GM12874 (cell line): ENCODE results near the gene TEKT2.

Source experiments
- TF ChIP-seq, protein P1 (sequence below): IDR thresholded peaks from 2 replicates; pipeline ENCODE4 v1.5.1; 2011; ENCODE audit warnings: low read depth, mild to moderate bottlenecking, control low read depth, low read length, moderate library complexity; ENCODE audit not compliant: insufficient read depth

Gene TEKT2

GRCh38 chr1:36125129-36125991 is 41.5 kb downstream of the TEKT2 start, which contains the start of gene COL8A2:
TSS of gene COL8A2 (minus strand) at chr1:36125222. CDS start at chr1:36100242, 24,980 bp downstream.
- TF ChIP-seq, protein P1, sequence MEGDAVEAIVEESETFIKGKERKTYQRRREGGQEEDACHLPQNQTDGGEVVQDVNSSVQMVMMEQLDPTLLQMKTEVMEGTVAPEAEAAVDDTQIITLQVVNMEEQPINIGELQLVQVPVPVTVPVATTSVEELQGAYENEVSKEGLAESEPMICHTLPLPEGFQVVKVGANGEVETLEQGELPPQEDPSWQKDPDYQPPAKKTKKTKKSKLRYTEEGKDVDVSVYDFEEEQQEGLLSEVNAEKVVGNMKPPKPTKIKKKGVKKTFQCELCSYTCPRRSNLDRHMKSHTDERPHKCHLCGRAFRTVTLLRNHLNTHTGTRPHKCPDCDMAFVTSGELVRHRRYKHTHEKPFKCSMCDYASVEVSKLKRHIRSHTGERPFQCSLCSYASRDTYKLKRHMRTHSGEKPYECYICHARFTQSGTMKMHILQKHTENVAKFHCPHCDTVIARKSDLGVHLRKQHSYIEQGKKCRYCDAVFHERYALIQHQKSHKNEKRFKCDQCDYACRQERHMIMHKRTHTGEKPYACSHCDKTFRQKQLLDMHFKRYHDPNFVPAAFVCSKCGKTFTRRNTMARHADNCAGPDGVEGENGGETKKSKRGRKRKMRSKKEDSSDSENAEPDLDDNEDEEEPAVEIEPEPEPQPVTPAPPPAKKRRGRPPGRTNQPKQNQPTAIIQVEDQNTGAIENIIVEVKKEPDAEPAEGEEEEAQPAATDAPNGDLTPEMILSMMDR = no peak

DNA sequence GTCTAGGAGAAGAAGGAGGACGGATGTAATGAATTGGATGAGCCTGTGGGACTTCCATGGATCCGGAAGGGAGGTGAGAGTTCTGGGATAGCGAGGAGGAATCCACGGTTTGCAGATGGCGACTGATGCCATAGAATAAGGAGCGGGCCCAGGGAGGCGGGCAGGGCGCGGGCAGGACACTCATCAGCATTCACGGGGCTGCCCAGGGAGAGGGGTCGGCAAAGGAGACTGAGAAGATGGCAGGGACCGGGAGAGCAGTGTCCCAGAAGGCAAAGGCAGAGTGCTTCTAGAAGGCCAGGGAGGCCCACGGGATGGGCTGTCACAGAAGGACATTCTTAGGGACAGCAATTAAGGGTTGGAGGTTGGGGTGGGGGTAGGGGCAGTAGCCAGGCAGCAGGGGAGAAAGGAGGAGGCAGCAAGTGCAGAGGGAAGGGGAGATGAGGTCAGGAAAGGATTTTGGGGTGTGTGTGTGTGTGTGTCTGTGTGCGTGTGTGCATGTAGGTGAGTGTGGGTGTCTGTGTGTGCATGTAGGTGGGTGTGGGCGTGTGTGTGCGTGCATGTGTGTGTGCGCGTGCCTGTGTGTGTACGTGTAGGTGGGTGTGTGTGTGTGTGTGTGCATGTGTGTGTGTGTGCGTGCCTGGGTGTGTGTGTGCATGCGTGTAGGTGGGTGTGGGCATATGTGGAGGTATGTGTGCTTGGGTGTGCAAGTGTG is 42.3 kb downstream of the TEKT2 start:
- TF ChIP-seq, protein P1 = no peak

- TF ChIP-seq, protein P1 = no peak
Measured at GRCh38 chr1:36126797-36127500, 43.1 kb downstream of the TEKT2 start.

GRCh38 chr1:36128126-36128904 is 44.4 kb downstream of the TEKT2 start:
- TF ChIP-seq, protein P1 = no peak

DNA sequence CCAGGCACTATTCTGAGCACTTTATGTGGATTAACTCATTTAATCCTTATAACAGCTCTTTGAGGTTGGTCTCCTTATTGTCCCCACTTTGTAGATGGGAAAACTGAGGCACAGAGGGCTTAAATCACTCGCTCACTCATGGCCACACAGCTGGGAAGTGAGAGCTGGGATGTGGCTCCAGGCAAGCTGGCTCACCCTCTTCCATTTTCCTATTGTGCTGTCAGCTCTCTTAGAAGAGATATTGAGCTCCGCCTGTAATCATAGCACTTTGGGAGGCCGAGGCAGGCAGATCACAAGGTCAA is 45.0 kb downstream of the TEKT2 start:
- TF ChIP-seq, protein P1 = no peak

DNA sequence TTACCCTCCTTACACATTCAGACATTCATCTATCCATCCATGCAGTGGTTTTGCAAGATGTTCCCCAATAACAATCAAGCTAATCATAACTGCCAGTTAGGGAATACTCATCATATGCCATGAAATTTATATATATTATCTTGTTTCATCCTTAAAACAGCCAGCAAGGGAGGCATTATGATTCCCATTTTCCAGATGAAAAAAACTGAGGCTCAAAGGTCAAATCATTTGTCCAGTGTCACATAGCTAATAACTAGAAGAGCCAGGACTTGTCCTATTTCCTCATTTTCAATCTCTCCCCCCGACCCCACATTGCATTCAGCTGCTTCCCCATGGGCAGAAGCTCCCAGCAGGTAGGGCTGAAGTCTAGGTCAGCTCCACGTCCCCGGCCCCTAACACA is 48.1 kb downstream of the TEKT2 start:
- TF ChIP-seq, protein P1 = no peak

GRCh38 chr1:36133484-36133883 is 49.6 kb downstream of the TEKT2 start:
- TF ChIP-seq, protein P1 = no peak
